Muscle layer of colon (tissue), 2 donors: ENCODE data around the gene SPHK2.
"Not testable (repeated sequence)": the region's sequence is repeated elsewhere in the genome, so short reads cannot be mapped to it uniquely, and the experiment has no call there.

Experiments
- H3K27ac ChIP-seq: one replicate; pipeline ENCODE4 v1.7.0; 2013; ENCODE audit warnings: low read depth, mild to moderate bottlenecking, low read length, moderate library complexity
- H3K27me3 ChIP-seq, 2 donors: one replicate each; pipeline ENCODE4 v1.7.0; 2013; ENCODE audit warnings: low read length in 2 of 2, mild to moderate bottlenecking in 2 of 2; ENCODE audit not compliant: insufficient read depth in 2 of 2, control insufficient read depth in 1 of 2
- H3K36me3 ChIP-seq: one replicate; pipeline ENCODE4 v1.7.0; 2013; ENCODE audit warnings: mild to moderate bottlenecking, low read length; ENCODE audit not compliant: insufficient read depth
- H3K4me1 ChIP-seq: one replicate; pipeline ENCODE4 v1.7.0; 2013; ENCODE audit warnings: mild to moderate bottlenecking, low read length; ENCODE audit not compliant: insufficient read depth
- H3K4me3 ChIP-seq, 2 donors: one replicate each; pipeline ENCODE4 v1.7.0; 2013; ENCODE audit warnings: low read length in 2 of 2, low read depth in 1 of 2, mild to moderate bottlenecking in 1 of 2, moderate library complexity in 1 of 2
- H3K9ac ChIP-seq: one replicate; pipeline ENCODE4 v1.7.0; 2013; ENCODE audit warnings: low read length
- H3K9me3 ChIP-seq: one replicate; pipeline ENCODE4 v1.7.0; 2013; ENCODE audit warnings: mild to moderate bottlenecking, low read length
- donor health status: abdominal sarcoma.
- donor health status: Adenocarcinoma of cecum.

SPHK2 gene

GRCh38 chr19:48670699-48671445 lies 51.6 kb downstream of the SPHK2 start:
- Histone ChIP-seq H3K9me3 (no peaks in the 10 kb centered on the region), H3K36me3 (no peaks in the 10 kb centered on the region), H3K27ac (no peak overlapping the region), H3K4me3 (no peak overlapping the region), H3K4me1 (peaks cover 10% of the 10 kb centered on the region), H3K9ac (no peak overlapping the region), H3K27me3 (no peaks in the 10 kb centered on the region)

- Histone ChIP-seq H3K4me1 (peaks cover 10% of the 10 kb centered on the region), H3K4me3 (no peak overlapping the region), H3K27ac (no peak overlapping the region), H3K9me3 (no peaks in the 10 kb centered on the region), H3K36me3 (no peaks in the 10 kb centered on the region), H3K27me3 (no peaks in the 10 kb centered on the region), H3K9ac (no peak overlapping the region)
Observed at GRCh38 chr19:48671446-48671995, 52.2 kb downstream of the SPHK2 start.

GRCh38 chr19:48672994-48673393 lies 53.7 kb downstream of the SPHK2 start, which contains the start of gene NTN5:
Gene NTN5 (minus strand): TSS chr19:48673017. CDS start chr19:48670986, 2,031 bp downstream.
- peaks cover 10% of the 10 kb centered on the region for H3K4me1 ChIP-seq
- no peak within 1 kb of the TSS for H3K27ac ChIP-seq
- no peaks in the 10 kb centered on the region for H3K9me3 ChIP-seq
- H3K27me3 ChIP-seq = no peaks in the 10 kb centered on the region
- no peak within 1 kb of the TSS for H3K4me3 ChIP-seq
- H3K9ac ChIP-seq = no peak within 1 kb of the TSS
- no peaks in the 10 kb centered on the region for H3K36me3 ChIP-seq

DNA sequence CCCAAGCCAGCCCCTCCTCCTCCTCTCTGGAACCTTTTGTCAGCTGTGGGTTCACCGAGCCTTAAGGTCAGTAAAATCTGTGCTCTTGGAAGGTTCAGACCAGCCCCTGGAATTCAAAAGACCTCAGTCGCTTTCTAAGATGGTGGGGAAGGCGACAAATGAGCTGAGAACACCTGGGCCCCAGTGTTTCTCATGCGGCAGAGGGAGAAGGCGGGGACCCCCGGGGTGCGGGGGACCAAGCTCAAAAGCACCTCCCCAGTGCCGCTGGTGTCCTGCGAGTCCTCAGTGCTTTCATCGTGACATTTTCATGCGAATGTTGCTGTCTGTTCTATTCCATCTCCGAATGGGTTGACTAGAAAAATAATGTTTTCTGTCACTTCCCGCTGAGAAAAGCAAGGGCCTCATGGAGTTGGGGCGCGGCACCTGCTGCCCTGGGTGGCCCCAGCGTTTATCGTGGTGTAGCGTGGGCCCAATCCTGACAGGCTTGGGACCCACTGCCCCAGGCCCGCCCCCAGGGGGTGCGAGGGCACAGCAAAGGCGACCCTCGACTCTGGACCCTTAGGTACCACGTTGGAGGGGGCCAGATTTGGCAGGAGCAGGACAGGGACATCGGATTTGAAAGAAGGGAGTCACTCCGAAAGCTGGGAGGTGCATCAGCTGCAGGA lies 54.3 kb downstream of the SPHK2 start:
- H3K27ac ChIP-seq = no peak overlapping the region
- H3K9ac ChIP-seq = no peak overlapping the region

DNA sequence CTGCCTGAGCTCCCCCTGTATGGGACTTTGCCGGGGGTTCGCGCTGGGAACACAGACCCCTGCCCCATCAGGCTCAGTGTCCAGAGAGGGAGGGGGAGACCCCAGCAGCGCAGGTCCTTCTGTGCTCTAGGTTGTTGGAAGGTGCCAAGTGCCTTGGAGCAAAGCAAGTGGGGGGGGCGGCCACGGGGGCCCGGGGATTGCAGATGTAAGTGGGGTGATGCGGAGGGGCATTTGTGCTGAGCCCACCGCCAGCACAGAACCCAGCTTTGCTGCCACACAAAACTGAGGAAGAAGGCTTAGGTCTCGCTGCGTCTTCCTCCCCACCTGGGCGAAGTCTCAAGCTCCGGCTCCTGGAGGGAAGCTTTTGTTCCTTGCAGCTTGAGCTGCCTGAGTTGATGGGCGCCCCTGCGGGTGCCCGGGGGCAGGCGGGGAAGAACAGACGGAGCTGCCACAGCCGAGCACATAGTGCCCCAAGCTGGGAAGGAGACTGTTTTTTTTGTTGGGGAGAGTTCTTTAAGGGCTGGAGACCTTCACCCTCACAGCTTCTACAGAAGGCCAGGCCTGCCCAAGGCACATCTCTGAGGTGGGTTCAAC lies 55.0 kb downstream of the SPHK2 start:
- Histone ChIP-seq H3K4me1 (peaks cover 10% of the 10 kb centered on the region), H3K27me3 (no peaks in the 10 kb centered on the region), H3K27ac (no peak overlapping the region), H3K9me3 (no peaks in the 10 kb centered on the region), H3K9ac (no peak overlapping the region), H3K36me3 (no peaks in the 10 kb centered on the region), H3K4me3 (no peak overlapping the region)

More for the DNA sequence above, 54.3 kb downstream of the SPHK2 start:
- Histone ChIP-seq H3K4me1 (peaks cover 10% of the 10 kb centered on the region), H3K4me3 (no peak overlapping the region), H3K27me3 (no peaks in the 10 kb centered on the region), H3K9me3 (no peaks in the 10 kb centered on the region), H3K36me3 (no peaks in the 10 kb centered on the region)

DNA sequence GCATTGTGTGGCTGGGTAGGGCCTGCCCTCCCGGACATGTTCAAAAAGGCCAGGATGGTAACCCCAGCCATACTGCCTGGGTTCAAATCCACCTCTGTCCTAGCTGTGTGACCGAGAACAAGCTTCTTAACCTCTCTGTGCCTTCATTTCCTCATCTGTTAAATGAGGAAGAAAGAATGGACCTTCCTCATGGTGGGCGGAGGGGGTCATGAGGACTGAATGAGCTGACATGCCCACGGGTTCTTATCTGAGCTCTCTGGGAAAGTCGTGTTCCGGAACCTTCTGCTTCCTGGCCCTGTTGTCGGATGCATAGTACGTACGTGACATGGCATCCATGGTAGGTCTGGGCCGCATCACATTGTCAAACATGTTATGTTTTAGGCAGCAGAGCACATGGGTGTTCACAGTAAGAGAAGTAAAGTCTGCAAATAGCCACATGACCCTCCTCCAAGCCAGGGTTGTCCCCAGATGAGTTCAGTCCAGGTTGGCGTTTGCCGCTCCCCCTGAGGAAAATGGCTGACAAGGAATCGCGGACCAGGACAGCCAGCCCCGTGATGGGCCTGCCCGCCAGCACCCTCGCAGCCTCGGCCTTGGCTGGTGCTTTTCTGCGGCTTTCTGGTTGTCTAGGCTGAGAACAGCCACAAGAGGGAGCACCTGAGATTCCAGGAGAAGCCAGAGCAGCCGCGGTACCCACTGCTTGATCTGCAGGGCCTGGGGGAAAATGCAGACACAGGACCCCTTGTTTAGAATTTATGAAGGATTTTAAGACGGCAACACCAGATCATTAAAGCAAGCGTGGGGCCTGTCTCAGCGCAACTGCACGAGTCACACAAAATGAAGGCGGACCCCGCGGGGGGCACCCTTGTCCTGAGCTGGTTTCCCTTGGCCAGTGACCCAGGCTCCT lies 55.9 kb downstream of the SPHK2 start:
- peak overlapping the region in 1 of 2 donors; percentile 16 for H3K4me3 ChIP-seq
- H3K4me1 ChIP-seq = peaks cover 10% of the 10 kb centered on the region
- H3K27ac ChIP-seq = no peak overlapping the region
- H3K36me3 ChIP-seq = no peaks in the 10 kb centered on the region
- H3K9ac ChIP-seq = no peak overlapping the region
- H3K9me3 ChIP-seq = no peaks in the 10 kb centered on the region
- no peaks in the 10 kb centered on the region for H3K27me3 ChIP-seq

DNA sequence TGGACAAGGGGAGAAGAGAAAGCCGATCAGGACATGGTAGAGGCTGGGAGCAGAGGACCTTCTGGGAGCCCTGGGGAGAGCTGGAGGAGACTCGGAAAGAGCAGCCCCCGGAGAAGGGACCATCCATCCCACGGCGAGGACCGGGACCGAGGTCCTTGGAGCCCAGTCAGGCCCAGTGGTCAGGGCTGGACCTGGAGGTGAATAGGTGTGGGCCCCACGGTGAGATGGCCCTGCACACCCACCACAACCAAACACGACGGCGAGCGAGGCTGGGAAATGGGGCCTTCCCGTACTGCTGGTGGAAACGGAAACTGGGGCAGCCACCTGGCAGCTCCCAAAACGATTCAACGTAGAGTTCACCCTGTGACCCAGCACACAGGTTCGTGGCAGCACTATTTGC lies 57.2 kb downstream of the SPHK2 start:
- H3K27me3 ChIP-seq = no peaks in the 10 kb centered on the region
- no peak overlapping the region for H3K9ac ChIP-seq
- H3K27ac ChIP-seq = no peak overlapping the region
- peaks cover 10% of the 10 kb centered on the region for H3K4me1 ChIP-seq
- H3K9me3 ChIP-seq = no peaks in the 10 kb centered on the region
- H3K4me3 ChIP-seq = no peak overlapping the region
- H3K36me3 ChIP-seq = no peaks in the 10 kb centered on the region

DNA sequence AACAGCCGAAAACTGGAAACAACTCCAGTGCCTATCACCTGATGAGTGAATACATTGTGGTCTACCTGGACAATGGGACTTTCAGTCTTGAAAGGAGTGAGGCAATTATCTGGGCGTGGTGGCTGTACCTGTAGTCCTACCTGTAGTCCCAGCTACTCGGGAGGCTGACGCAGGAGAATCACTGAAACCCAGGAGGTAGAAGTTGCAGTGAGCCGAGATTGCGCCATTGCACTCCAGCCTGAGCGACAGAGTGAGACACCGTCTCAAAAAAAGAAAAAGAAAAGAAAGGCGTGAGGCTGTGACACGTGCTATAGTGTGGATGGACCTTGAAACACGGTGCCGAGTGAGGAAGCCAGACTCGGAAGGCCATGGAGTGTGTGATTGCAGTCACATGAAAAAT lies 57.6 kb downstream of the SPHK2 start:
- Histone ChIP-seq H3K4me1 (peaks cover 10% of the 10 kb centered on the region), H3K4me3 (no peak overlapping the region), H3K27ac (no peak overlapping the region), H3K27me3 (no peaks in the 10 kb centered on the region), H3K36me3 (no peaks in the 10 kb centered on the region), H3K9me3 (no peaks in the 10 kb centered on the region), H3K9ac (no peak overlapping the region)

GRCh38 chr19:48678201-48678600 lies 58.9 kb downstream of the SPHK2 start:
- H3K4me3 ChIP-seq = no peak overlapping the region
- H3K4me1 ChIP-seq = peaks cover 10% of the 10 kb centered on the region
- H3K9ac ChIP-seq = no peak overlapping the region
- no peaks in the 10 kb centered on the region for H3K9me3 ChIP-seq
- no peaks in the 10 kb centered on the region for H3K36me3 ChIP-seq
- no peak overlapping the region for H3K27ac ChIP-seq
- H3K27me3 ChIP-seq = no peaks in the 10 kb centered on the region

DNA sequence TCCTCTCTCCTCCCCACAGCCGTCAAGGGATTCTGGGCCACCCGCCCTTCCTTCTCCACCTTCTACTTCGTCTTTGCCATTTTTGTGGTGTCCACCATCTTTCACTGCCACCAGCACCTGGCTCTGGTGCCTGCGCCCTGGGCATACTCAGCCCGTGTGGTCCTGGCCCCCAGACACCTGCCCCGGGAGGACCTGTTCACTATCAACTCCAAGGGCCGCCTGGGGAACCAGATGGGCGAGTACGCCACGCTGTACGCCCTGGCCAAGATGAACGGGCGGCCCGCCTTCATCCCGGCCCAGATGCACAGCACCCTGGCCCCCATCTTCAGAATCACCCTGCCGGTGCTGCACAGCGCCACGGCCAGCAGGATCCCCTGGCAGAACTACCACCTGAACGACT lies 60.7 kb downstream of the SPHK2 start:
- not testable (repeated sequence) for H3K4me1 ChIP-seq, H3K36me3 ChIP-seq, H3K9me3 ChIP-seq, H3K9ac ChIP-seq, H3K27me3 ChIP-seq, H3K4me3 ChIP-seq, H3K27ac ChIP-seq
